NCI-H526 (cell line): ENCODE results near the gene NANOS3.
"Not testable (repeated sequence)": the region's sequence is repeated elsewhere in the genome, so short reads cannot be mapped to it uniquely, and the experiment has no call there.

Experiments
- DNase-seq, 2 experiments: peaks; one replicate each; lab custom pipeline; 2025; lab: John Stamatoyannopoulos, UW

NANOS3 gene

GRCh38 chr19:13920940-13921747, 44.2 kb downstream of the NANOS3 start:
- peak; percentile 33 to 56 for DNase-seq

- DNase-seq: not testable (repeated sequence)
Measured at GRCh38 chr19:13922118-13922517, 45.2 kb downstream of the NANOS3 start.

GRCh38 chr19:13923194-13923987, 46.5 kb downstream of the NANOS3 start:
- DNase-seq: no peak

- DNase-seq: no peak
Measured at GRCh38 chr19:13926010-13926409, 49.1 kb downstream of the NANOS3 start.

GRCh38 chr19:13926715-13927114, 49.8 kb downstream of the NANOS3 start:
- DNase-seq: no peak

- no peak for DNase-seq
Measured at GRCh38 chr19:13929340-13929739, 52.4 kb downstream of the NANOS3 start.

GRCh38 chr19:13929956-13930355, 53.0 kb downstream of the NANOS3 start:
- DNase-seq: no peak
